GM23338 (cell line): Measurements from ENCODE around the gene TMSB4X. TPM values are rescaled to one million over a fixed set of nuclear protein-coding genes. Genes with fewer than 3 reads are reported as not detected.

Source experiments
- ATAC-seq: fragments of 200-7000 bp; cut with Tn5 transposase; 3 replicates; pipeline ENCODE4 v1.9.1; 2020
- DNase-seq: peaks from one replicate; pipeline ENCODE4 v3.0.0-alpha.2; 2015; ENCODE audit warnings: low spot score
- H2AFZ ChIP-seq: fragments of 200-600 bp; sonication (generic); 2 replicates; pipeline ENCODE4 v1.8.0; 2016; ENCODE audit warnings: antibody characterized with exemption, mild to moderate bottlenecking, moderate library complexity
- H3F3A ChIP-seq: fragments of 200-600 bp; sonication (generic); replicated peaks from 2 replicates; pipeline ENCODE4 v1.8.0; 2017; ENCODE audit warnings: antibody characterized with exemption, mixed run types, low read depth
- H3K27ac ChIP-seq: fragments of 200-600 bp; sonication (generic); 2 replicates; pipeline ENCODE4 v1.6.1; 2016; ENCODE audit warnings: low read depth
- H3K27me3 ChIP-seq: fragments of 200-600 bp; sonication (generic); 2 replicates; pipeline ENCODE4 v1.8.0; 2016; ENCODE audit warnings: mild to moderate bottlenecking, mixed run types, moderate library complexity; ENCODE audit not compliant: insufficient read depth
- H3K36me3 ChIP-seq: fragments of 200-600 bp; sonication (generic); 2 replicates; pipeline ENCODE4 v1.8.0; 2016; ENCODE audit warnings: mild to moderate bottlenecking; ENCODE audit not compliant: insufficient read depth
- H3K4me1 ChIP-seq: fragments of 200-600 bp; sonication (generic); 2 replicates; pipeline ENCODE4 v1.8.0; 2016; ENCODE audit warnings: mild to moderate bottlenecking, moderate library complexity; ENCODE audit not compliant: insufficient read depth
- H3K4me2 ChIP-seq: fragments of 200-600 bp; sonication (generic); 2 replicates; pipeline ENCODE4 v1.7.1; 2017; ENCODE audit warnings: mixed run types
- H3K4me3 ChIP-seq: fragments of 200-600 bp; sonication (generic); 2 replicates; pipeline ENCODE4 v1.6.1; 2016; ENCODE audit warnings: mixed run types
- H3K79me2 ChIP-seq: fragments of 200-600 bp; sonication (generic); replicated peaks from 2 replicates; pipeline ENCODE4 v1.8.0; 2017; ENCODE audit warnings: mild to moderate bottlenecking; ENCODE audit not compliant: insufficient read depth
- H3K9me2 ChIP-seq: fragments of 200-600 bp; sonication (generic); 2 replicates; pipeline ENCODE4 v1.8.0; 2017; ENCODE audit not compliant: insufficient read depth
- H4K20me1 ChIP-seq: fragments of 200-600 bp; sonication (generic); replicated peaks from 2 replicates; pipeline ENCODE4 v1.8.0; 2017; ENCODE audit warnings: mild to moderate bottlenecking; ENCODE audit not compliant: insufficient read depth
- H3K27ac Mint-ChIP-seq: 2 replicates; pipeline ENCODE4 v1.8.0; 2020; ENCODE audit warnings: inconsistent platforms, mild to moderate bottlenecking, moderate library complexity, mixed read lengths
- H3K27me3 Mint-ChIP-seq: 3 replicates; pipeline ENCODE4 v1.8.0; 2022; ENCODE audit warnings: low read depth, mild to moderate bottlenecking, moderate library complexity, mixed read lengths, inconsistent platforms; ENCODE audit not compliant: insufficient read depth, poor library complexity
- H3K36me3 Mint-ChIP-seq: 3 replicates; pipeline ENCODE4 v1.8.0; 2021; ENCODE audit warnings: low read depth, mild to moderate bottlenecking, inconsistent platforms, moderate library complexity, mixed read lengths
- H3K4me1 Mint-ChIP-seq: 3 replicates; pipeline ENCODE4 v1.8.0; 2020; ENCODE audit warnings: mild to moderate bottlenecking, inconsistent platforms, mixed read lengths
- H3K4me3 Mint-ChIP-seq: 3 replicates; pipeline ENCODE4 v1.8.0; 2021; ENCODE audit warnings: moderate library complexity, mild to moderate bottlenecking, inconsistent platforms, mixed read lengths
- H3K9me3 Mint-ChIP-seq: 3 replicates; pipeline ENCODE4 v1.8.0; 2020; ENCODE audit warnings: moderate library complexity, mild to moderate bottlenecking, inconsistent platforms, mixed read lengths
- CREB1 ChIP-seq: fragments of 250-450 bp; sonication (Bioruptor Pico); IDR thresholded peaks from 2 replicates; pipeline ENCODE4 v1.5.0; 2020; ENCODE audit warnings: low read depth, mild to moderate bottlenecking, moderate library complexity
- ETS1 ChIP-seq: IDR thresholded peaks from 2 replicates; pipeline ENCODE4 v1.6.1; 2016; ENCODE audit warnings: antibody characterized with exemption
- EZH2 ChIP-seq: fragments of 200-600 bp; sonication (generic); IDR thresholded peaks from one replicate; pipeline ENCODE4 v1.8.0; 2017; ENCODE audit warnings: antibody characterized with exemption, mild to moderate bottlenecking, low read depth; ENCODE audit not compliant: unreplicated experiment
- EZH2phosphoT487 ChIP-seq: fragments of 200-600 bp; sonication (generic); IDR thresholded peaks from one replicate; pipeline ENCODE4 v1.8.1; 2018; ENCODE audit warnings: antibody characterized with exemption; ENCODE audit not compliant: unreplicated experiment
- POLR2AphosphoS5 ChIP-seq: IDR thresholded peaks from 2 replicates; pipeline ENCODE4 v1.6.1; 2016; ENCODE audit warnings: antibody characterized with exemption, low read depth
- STAT1 ChIP-seq: IDR thresholded peaks from one replicate; pipeline ENCODE4 v1.6.1; 2016; ENCODE audit warnings: antibody characterized with exemption; ENCODE audit not compliant: unreplicated experiment
- ZNF331 ChIP-seq: fragments of 250-450 bp; sonication (Bioruptor Pico); IDR thresholded peaks from 2 replicates; pipeline ENCODE4 v1.5.0; 2020; ENCODE audit warnings: low read depth, mild to moderate bottlenecking, moderate library complexity
- polyA plus RNA-seq: library from polyadenylated mRNA; unstranded; fragments of >200 nt; fragmentation: Nextera tagmentation; extraction: Ambion mirVana; gene quantifications from 2 replicates; pipeline ENCODE4 v1.2.1, GENCODE V29; 2016
- total RNA-seq: library from RNA; depleted of rRNA; stranded (reverse); fragments of >200 nt; shearing (Covaris generic); gene quantifications from 2 replicates; pipeline ENCODE4 v1.2.3, GENCODE V29; 2014
- TF ChIP-seq, protein P1 (sequence below), 2 experiments: fragments of 200-600 bp in 1 of 2; sonication (generic) in 1 of 2; conservative IDR thresholded peaks; 2 replicates each; pipeline versions ENCODE4 v1.5.1 to v1.6.1; 2016 to 2017; ENCODE audit warnings: antibody characterized with exemption in 2 of 2, low read depth in 2 of 2, mild to moderate bottlenecking in 2 of 2, moderate library complexity in 1 of 2
- TF ChIP-seq, protein P2 (sequence below): fragments of 250-450 bp; sonication (Bioruptor Pico); IDR thresholded peaks from 2 replicates; pipeline ENCODE4 v1.5.0; 2020; ENCODE audit warnings: mild to moderate bottlenecking, moderate library complexity

TMSB4X gene
- total and polyA plus RNA-seq, 2 experiments from 2014 or later = 999 to 6,191 TPM

GRCh38 chrX:12947545-12948235, 27.2 kb upstream of the TMSB4X start (continued):
- TF ChIP-seq, protein P1, sequence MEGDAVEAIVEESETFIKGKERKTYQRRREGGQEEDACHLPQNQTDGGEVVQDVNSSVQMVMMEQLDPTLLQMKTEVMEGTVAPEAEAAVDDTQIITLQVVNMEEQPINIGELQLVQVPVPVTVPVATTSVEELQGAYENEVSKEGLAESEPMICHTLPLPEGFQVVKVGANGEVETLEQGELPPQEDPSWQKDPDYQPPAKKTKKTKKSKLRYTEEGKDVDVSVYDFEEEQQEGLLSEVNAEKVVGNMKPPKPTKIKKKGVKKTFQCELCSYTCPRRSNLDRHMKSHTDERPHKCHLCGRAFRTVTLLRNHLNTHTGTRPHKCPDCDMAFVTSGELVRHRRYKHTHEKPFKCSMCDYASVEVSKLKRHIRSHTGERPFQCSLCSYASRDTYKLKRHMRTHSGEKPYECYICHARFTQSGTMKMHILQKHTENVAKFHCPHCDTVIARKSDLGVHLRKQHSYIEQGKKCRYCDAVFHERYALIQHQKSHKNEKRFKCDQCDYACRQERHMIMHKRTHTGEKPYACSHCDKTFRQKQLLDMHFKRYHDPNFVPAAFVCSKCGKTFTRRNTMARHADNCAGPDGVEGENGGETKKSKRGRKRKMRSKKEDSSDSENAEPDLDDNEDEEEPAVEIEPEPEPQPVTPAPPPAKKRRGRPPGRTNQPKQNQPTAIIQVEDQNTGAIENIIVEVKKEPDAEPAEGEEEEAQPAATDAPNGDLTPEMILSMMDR (conservative IDR thresholded peaks at IDR 0.05; ENCODE audit: low read depth in 2 of 2) = no peak
- no peak for TF ChIP-seq EZH2phosphoT487
- no peak for TF ChIP-seq ETS1
- TF ChIP-seq POLR2AphosphoS5 = no peak
- no peak for TF ChIP-seq EZH2
- TF ChIP-seq CREB1 (CRISPR knock-in tag) = no peak

- DNase-seq = no peak
- Mint-ChIP-seq H3K27ac (no peak overlapping the region), H3K4me1 (peaks cover 13% of the 10 kb centered on the region), H3K27me3 (no peaks in the 10 kb centered on the region), H3K9me3 (no peaks in the 10 kb centered on the region; the same call in 2 of the 3 replicates), H3K4me3 (no peak overlapping the region), H3K36me3 (no peaks in the 10 kb centered on the region; the same call in 2 of the 3 replicates)
- Histone ChIP-seq H3K27ac (no peak overlapping the region), H3F3A (no peaks in the 10 kb centered on the region), H3K79me2 (no peaks in the 10 kb centered on the region), H3K36me3 (no peaks in the 10 kb centered on the region), H3K9me2 (no peaks in the 10 kb centered on the region), H3K27me3 (no peaks in the 10 kb centered on the region), H3K4me1 (peaks cover 5% of the 10 kb centered on the region; the same call in 1 of the 2 replicates), H3K4me3 (no peak overlapping the region), H3K4me2 (no peak overlapping the region), H4K20me1 (no peaks in the 10 kb centered on the region), H2AFZ (no peak overlapping the region)
- no peak for ATAC-seq
- no peak for TF ChIP-seq ETS1
- TF ChIP-seq, protein P2, sequence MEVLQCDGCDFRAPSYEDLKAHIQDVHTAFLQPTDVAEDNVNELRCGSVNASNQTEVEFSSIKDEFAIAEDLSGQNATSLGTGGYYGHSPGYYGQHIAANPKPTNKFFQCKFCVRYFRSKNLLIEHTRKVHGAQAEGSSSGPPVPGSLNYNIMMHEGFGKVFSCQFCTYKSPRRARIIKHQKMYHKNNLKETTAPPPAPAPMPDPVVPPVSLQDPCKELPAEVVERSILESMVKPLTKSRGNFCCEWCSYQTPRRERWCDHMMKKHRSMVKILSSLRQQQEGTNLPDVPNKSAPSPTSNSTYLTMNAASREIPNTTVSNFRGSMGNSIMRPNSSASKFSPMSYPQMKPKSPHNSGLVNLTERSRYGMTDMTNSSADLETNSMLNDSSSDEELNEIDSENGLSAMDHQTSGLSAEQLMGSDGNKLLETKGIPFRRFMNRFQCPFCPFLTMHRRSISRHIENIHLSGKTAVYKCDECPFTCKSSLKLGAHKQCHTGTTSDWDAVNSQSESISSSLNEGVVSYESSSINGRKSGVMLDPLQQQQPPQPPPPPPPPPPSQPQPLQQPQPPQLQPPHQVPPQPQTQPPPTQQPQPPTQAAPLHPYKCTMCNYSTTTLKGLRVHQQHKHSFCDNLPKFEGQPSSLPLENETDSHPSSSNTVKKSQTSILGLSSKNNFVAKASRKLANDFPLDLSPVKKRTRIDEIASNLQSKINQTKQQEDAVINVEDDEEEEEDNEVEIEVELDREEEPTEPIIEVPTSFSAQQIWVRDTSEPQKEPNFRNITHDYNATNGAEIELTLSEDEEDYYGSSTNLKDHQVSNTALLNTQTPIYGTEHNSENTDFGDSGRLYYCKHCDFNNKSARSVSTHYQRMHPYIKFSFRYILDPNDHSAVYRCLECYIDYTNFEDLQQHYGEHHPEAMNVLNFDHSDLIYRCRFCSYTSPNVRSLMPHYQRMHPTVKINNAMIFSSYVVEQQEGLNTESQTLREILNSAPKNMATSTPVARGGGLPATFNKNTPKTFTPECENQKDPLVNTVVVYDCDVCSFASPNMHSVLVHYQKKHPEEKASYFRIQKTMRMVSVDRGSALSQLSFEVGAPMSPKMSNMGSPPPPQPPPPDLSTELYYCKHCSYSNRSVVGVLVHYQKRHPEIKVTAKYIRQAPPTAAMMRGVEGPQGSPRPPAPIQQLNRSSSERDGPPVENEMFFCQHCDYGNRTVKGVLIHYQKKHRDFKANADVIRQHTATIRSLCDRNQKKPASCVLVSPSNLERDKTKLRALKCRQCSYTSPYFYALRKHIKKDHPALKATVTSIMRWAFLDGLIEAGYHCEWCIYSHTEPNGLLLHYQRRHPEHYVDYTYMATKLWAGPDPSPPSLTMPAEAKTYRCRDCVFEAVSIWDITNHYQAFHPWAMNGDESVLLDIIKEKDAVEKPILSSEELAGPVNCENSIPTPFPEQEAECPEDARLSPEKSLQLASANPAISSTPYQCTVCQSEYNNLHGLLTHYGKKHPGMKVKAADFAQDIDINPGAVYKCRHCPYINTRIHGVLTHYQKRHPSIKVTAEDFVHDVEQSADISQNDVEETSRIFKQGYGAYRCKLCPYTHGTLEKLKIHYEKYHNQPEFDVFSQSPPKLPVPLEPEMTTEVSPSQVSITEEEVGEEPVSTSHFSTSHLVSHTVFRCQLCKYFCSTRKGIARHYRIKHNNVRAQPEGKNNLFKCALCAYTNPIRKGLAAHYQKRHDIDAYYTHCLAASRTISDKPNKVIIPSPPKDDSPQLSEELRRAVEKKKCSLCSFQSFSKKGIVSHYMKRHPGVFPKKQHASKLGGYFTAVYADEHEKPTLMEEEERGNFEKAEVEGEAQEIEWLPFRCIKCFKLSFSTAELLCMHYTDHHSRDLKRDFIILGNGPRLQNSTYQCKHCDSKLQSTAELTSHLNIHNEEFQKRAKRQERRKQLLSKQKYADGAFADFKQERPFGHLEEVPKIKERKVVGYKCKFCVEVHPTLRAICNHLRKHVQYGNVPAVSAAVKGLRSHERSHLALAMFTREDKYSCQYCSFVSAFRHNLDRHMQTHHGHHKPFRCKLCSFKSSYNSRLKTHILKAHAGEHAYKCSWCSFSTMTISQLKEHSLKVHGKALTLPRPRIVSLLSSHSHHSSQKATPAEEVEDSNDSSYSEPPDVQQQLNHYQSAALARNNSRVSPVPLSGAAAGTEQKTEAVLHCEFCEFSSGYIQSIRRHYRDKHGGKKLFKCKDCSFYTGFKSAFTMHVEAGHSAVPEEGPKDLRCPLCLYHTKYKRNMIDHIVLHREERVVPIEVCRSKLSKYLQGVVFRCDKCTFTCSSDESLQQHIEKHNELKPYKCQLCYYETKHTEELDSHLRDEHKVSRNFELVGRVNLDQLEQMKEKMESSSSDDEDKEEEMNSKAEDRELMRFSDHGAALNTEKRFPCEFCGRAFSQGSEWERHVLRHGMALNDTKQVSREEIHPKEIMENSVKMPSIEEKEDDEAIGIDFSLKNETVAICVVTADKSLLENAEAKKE (CRISPR knock-in tag) = no peak
- no peak for TF ChIP-seq EZH2phosphoT487
- no peak for TF ChIP-seq CREB1 (CRISPR knock-in tag)
- no peak for TF ChIP-seq ZNF331 (CRISPR knock-in tag)
- no peak for TF ChIP-seq STAT1
Observed at GRCh38 chrX:12948495-12948894, 26.4 kb upstream of the TMSB4X start.
